Stomach (tissue), 9 donors: Measurements from ENCODE around the gene GDF7. TPM values are rescaled to one million over a fixed set of nuclear protein-coding genes. Genes with fewer than 3 reads are reported as not detected.

ENCODE experiments used
- DNase-seq, 2 donors: peaks; one replicate each; pipeline versions ENCODE4 v3.0.0 to v3.0.0-alpha.2; 2013 to 2019
- H3K27ac ChIP-seq, 5 donors: fragments of 200-600 bp in 4 of 5; sonication (generic) in 4 of 5; one replicate each; pipeline ENCODE4 v1.5.1; 2013 to 2019; ENCODE audit warnings: mild to moderate bottlenecking in 1 of 5, moderate library complexity in 1 of 5
- H3K27me3 ChIP-seq, 3 donors: fragments of 200-600 bp; sonication (generic); one replicate each; pipeline ENCODE4 v1.5.1; 2017 to 2019; ENCODE audit warnings: mixed run types in 1 of 3
- H3K36me3 ChIP-seq, 4 donors: fragments of 200-600 bp; sonication (generic); 1 replicate in 3 of 4; 2 replicates in 1 of 4; pipeline ENCODE4 v1.5.1; 2016 to 2019
- H3K4me1 ChIP-seq, 4 donors: fragments of 200-600 bp; sonication (generic); one replicate each; pipeline ENCODE4 v1.5.1; 2016 to 2019
- H3K4me3 ChIP-seq, 4 donors: fragments of 200-600 bp; sonication (generic) in 3 of 4; one replicate each; pipeline ENCODE4 v1.5.1; 2016 to 2019; ENCODE audit warnings: mild to moderate bottlenecking in 1 of 4
- H3K9me3 ChIP-seq, 4 donors: fragments of 200-600 bp; sonication (generic); one replicate each; pipeline ENCODE4 v1.5.1; 2016 to 2019
- EP300 ChIP-seq: sonication (generic); formaldehyde crosslinking; IDR thresholded peaks from one replicate; pipeline ENCODE4 v1.6.1; 2017; ENCODE audit warnings: antibody characterized with exemption
- POLR2A ChIP-seq, 4 donors: fragments of 450-650 bp; IDR thresholded peaks; one replicate each; pipeline ENCODE4 v1.6.1; 2016; ENCODE audit warnings: antibody characterized with exemption in 4 of 4, control low read depth in 2 of 4, mild to moderate bottlenecking in 1 of 4, moderate library complexity in 1 of 4
- POLR2AphosphoS5 ChIP-seq, 3 donors: sonication (generic); formaldehyde crosslinking; IDR thresholded peaks; one replicate each; pipeline ENCODE4 v1.6.1; 2016; ENCODE audit warnings: antibody characterized with exemption in 3 of 3
- WGBS, 5 donors: extraction: QIAGEN DNeasy Blood & Tissue Kit in 3 of 5; methylation state at CpG; one replicate each; pipeline versions ENCODE4 v1.1.5 to v1.1.7; 2013 to 2018; 5-methylcytosine and 5-hydroxymethylcytosine counted together
- intact Hi-C: fragments of 100-400 bp; cut with DNase I; formaldehyde crosslinking; loops from one replicate; pipeline ENCODE4 v1.15.1; 2023; ENCODE audit warnings: low total_unique reads
- polyA plus RNA-seq, 3 donors: library from polyadenylated mRNA; stranded (reverse); fragments of 200-250 nt; gene quantifications; one replicate each; pipeline ENCODE4 v1.2.3, GENCODE V29; 2013
- total RNA-seq, 5 donors: library from RNA; depleted of rRNA; stranded (reverse); fragments of >200 nt; gene quantifications; one replicate each; pipeline versions ENCODE4 v1.1.0 to v1.2.3, GENCODE V29; 2014 to 2016
- TF ChIP-seq, protein P1 (sequence below), 7 experiments: fragments of 450-650 bp in 4 of 7; fragments of 200-600 bp in 3 of 7; sonication (generic) in 3 of 7; IDR thresholded peaks; one replicate each; pipeline ENCODE4 v1.5.1; 2016 to 2019; ENCODE audit warnings: antibody characterized with exemption in 7 of 7, control low read depth in 2 of 7, mild to moderate bottlenecking in 1 of 7
- donor health status: healthy with polysubstance abuse.
- donor health status: Bipolar disorder and iron deficiency.
- donor health status: healthy.

The GDF7 gene
- total and polyA plus RNA-seq, 8 donors, result 0.10 to 1.3 (median 0.37) TPM; not detected in 3

GRCh38 chr2:20657522-20658235 lies 9.3 kb upstream of the GDF7 start:
- H3K9me3 ChIP-seq, result no peaks in the 10 kb centered on the region
- no peak overlapping the region for H3K27ac ChIP-seq
- TF ChIP-seq POLR2A (IDR thresholded peaks at IDR 0.05) (no peak), POLR2AphosphoS5 (IDR thresholded peaks at IDR 0.05) (no peak), EP300 (no peak)
- H3K4me1 ChIP-seq, result peaks cover 3 to 10% (median 6%) of the 10 kb centered on the region in 4 donors
- no peaks in the 10 kb centered on the region for H3K36me3 ChIP-seq
- H3K27me3 ChIP-seq, result peaks cover 0 to 24% (median 7%) of the 10 kb centered on the region in 3 donors
- 76 to 84% (median 78%) methylated on average over 4 of the region's 4 CpGs for WGBS, 5 donors
- intact Hi-C loops, result no loop called here
- DNase-seq, result no peak
- no peak overlapping the region for H3K4me3 ChIP-seq

DNA sequence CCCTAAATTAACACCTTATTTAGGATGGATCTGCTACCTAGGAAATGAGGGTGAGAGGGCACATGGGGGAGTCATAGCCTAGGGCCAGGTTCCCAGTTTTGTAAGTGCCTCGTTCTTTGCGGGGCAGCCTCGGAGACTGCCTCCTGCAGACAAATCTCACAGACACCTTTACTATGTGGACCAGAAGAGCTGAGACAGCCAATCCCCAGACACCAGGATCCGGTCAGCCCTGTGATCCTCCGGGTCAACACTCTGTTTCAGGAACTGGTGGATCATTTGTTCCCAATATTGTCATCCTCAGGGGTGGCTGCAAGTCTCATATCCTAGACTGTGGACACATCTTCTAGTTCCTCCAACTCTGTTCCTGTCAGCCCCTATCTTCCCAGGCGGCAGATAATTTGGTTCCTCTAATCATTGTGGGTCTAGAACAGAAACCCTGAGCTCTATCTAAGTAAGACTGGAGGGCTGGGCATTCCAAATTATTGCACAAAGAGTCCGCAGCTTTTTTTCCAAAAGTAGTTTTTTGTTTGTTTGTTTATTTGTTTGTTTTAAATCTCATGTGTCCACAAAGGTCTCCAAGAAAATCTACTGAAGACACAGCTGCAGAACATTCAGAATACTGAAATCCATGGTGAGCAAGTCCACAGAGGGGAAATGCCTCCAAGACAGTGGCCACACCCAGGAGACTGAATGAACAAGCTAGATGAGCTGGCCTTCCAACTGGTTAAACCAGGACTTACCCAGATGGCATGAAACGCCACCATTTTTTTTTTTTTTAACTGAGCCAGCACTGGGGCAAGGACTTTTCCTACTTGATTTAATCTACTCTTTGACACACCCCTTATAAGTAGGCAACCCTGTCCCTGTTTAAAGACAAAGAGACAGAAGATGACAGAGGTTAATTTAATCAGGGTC lies 6.2 kb upstream of the GDF7 start:
- H3K9me3 ChIP-seq, result no peaks in the 10 kb centered on the region
- no peak overlapping the region for H3K27ac ChIP-seq
- WGBS, 5 donors, result 52 to 59% (median 54%) methylated on average over 8 of the region's 8 CpGs
- H3K4me3 ChIP-seq, result no peak overlapping the region
- H3K27me3 ChIP-seq, result peaks cover 4 to 55% (median 31%) of the 10 kb centered on the region in 3 donors
- DNase-seq, result peak in 1 of 2 donors; percentile 31
- no peak for TF ChIP-seq POLR2A (IDR thresholded peaks at IDR 0.05)
- TF ChIP-seq, protein P1, sequence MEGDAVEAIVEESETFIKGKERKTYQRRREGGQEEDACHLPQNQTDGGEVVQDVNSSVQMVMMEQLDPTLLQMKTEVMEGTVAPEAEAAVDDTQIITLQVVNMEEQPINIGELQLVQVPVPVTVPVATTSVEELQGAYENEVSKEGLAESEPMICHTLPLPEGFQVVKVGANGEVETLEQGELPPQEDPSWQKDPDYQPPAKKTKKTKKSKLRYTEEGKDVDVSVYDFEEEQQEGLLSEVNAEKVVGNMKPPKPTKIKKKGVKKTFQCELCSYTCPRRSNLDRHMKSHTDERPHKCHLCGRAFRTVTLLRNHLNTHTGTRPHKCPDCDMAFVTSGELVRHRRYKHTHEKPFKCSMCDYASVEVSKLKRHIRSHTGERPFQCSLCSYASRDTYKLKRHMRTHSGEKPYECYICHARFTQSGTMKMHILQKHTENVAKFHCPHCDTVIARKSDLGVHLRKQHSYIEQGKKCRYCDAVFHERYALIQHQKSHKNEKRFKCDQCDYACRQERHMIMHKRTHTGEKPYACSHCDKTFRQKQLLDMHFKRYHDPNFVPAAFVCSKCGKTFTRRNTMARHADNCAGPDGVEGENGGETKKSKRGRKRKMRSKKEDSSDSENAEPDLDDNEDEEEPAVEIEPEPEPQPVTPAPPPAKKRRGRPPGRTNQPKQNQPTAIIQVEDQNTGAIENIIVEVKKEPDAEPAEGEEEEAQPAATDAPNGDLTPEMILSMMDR (IDR thresholded peaks at IDR 0.05), result no peak
- TF ChIP-seq EP300, result no peak
- peaks cover 10 to 23% (median 17%) of the 10 kb centered on the region in 4 donors for H3K4me1 ChIP-seq
- H3K36me3 ChIP-seq, result no peaks in the 10 kb centered on the region
- intact Hi-C loops, result loop anchor here (5.0 kb wide), 1 partner anchor 302 kb away; no protein-coding TSS in a partner anchor

- Histone ChIP-seq H3K27ac (no peak overlapping the region), H3K9me3 (no peaks in the 10 kb centered on the region), H3K4me3 (no peak overlapping the region), H3K4me1 (peaks cover 19 to 32% (median 26%) of the 10 kb centered on the region in 4 donors), H3K27me3 (peaks cover 10 to 64% (median 40%) of the 10 kb centered on the region in 3 donors), H3K36me3 (no peaks in the 10 kb centered on the region)
- intact Hi-C loops, result loop anchor here (5.0 kb wide), 1 partner anchor 301 kb away; no protein-coding TSS in a partner anchor
- TF ChIP-seq POLR2A (IDR thresholded peaks at IDR 0.05) (no peak), POLR2AphosphoS5 (IDR thresholded peaks at IDR 0.05) (peak in 1 of 3 donors; percentile 26), EP300 (no peak)
- TF ChIP-seq, protein P1 (IDR thresholded peaks at IDR 0.05), result peak in 6 of 7 experiments; percentile 20 to 97 (median 96)
- DNase-seq, result peak; percentile 72 to 91
- 29 to 36% (median 35%) methylated on average over 10 to 11 of the region's 11 CpGs for WGBS, 5 donors
Observed at GRCh38 chr2:20661421-20662307, 5.3 kb upstream of the GDF7 start.

GRCh38 chr2:20662308-20662937 lies 4.5 kb upstream of the GDF7 start:
- no peak for DNase-seq
- Histone ChIP-seq H3K36me3 (no peaks in the 10 kb centered on the region), H3K4me3 (no peak overlapping the region), H3K9me3 (no peaks in the 10 kb centered on the region), H3K4me1 (peaks cover 24 to 38% (median 31%) of the 10 kb centered on the region in 4 donors), H3K27me3 (peaks cover 14 to 72% (median 45%) of the 10 kb centered on the region in 3 donors), H3K27ac (no peak overlapping the region)
- WGBS, 5 donors, result 59 to 82% (median 72%) methylated on average over 4 to 5 of the region's 5 CpGs
- intact Hi-C loops, result loop anchor here (5.0 kb wide), 1 partner anchor 300 kb away; no protein-coding TSS in a partner anchor
- TF ChIP-seq, protein P1 (IDR thresholded peaks at IDR 0.05), result no peak
- TF ChIP-seq EP300 (no peak), POLR2AphosphoS5 (IDR thresholded peaks at IDR 0.05) (no peak), POLR2A (IDR thresholded peaks at IDR 0.05) (no peak)
